Stimulated activated CD4-positive, alpha-beta T cell treated with anti-CD3 and anti-CD28 coated beads, TNF-alpha, amount 100 ng/mL, for 4 hours (primary cell): Measurements from ENCODE around the gene ASCC1.
"Not testable (repeated sequence)": the region's sequence is repeated elsewhere in the genome, so short reads cannot be mapped to it uniquely, and the experiment has no call there.

Source experiments
- DNase-seq, 3 experiments: peaks; one replicate each; pipeline ENCODE4 v3.0.0-alpha.2; 2020; ENCODE audit warnings: low read depth in 3 of 3

ASCC1 gene

DNA sequence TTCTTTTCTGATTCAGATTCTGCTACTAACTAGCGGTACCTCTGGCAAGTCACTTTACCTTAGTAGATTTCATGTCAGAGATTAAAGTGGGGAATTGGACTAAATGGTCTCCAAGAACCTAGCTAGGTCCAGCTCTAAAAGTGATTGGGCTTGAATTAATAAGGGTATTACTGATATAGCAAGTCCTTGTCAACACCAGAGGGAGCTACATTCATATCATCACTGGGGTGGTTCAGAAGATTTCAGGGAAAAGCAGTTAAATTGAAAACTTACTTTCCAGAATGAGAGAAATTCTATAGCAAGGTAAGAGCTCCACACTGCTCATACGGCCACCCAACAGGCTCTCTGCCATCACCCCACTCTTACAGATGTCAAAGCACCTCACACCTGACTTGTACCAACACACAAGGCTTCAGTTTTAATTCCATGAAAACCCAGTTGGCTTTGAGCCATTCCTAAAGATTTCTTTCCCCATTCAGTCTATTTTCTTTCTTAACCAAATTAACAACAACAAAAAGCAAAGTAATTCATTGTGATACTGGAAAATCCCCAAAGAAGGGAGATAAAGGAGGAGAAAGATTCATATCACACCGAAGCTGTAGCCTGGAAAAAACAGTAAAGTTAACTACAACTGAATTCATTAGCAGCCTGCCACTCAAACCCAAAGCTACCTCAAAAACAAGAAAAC, 89.7 kb downstream of the ASCC1 start:
- no peak for DNase-seq

DNA sequence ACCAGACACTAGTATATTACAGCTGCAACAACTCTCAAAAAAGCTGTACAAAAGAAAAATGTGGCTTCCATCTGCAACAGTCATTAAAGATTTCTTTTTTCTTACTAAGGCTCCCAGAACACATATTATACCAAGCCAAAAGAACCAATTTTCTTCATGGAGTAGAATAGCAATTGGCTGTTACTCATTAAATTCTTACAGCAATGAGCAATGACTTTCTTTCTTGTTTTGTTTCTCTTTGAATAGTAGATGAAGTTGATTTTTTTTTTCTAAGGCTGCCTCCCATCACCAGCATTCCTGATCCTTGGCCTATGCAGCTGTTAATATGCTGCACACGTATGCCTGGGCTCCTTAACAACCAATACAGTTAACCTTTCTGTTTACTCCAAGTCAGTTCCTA, 91.1 kb downstream of the ASCC1 start:
- no peak for DNase-seq

DNA sequence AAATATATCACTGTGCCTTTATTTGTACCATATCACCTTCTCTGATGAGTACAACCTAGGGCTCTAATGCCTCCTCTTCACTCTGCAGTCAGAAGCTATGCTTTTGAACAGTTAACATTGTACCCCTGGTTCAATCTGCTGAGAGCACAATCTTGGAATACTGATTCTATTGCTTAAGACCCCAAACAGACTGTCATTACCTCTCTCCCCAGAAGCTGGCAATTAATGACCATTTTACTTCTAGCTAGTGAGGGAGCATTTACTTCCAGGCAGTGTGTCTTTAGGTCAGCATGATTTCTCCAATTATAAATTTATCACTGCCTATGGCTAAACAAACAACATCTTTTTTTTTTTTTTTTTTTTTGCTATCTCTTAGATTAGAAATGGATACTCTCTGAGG, 91.7 kb downstream of the ASCC1 start:
- no peak for DNase-seq

- DNase-seq = no peak
Observed at GRCh38 chr10:72123616-72124015, 92.5 kb downstream of the ASCC1 start.

GRCh38 chr10:72122221-72122620, 93.9 kb downstream of the ASCC1 start:
- DNase-seq = no peak

- no peak for DNase-seq
Observed at GRCh38 chr10:72121389-72121788, 94.7 kb downstream of the ASCC1 start.

- DNase-seq = no peak
Observed at GRCh38 chr10:72116372-72116771, 99.7 kb downstream of the ASCC1 start.

DNA sequence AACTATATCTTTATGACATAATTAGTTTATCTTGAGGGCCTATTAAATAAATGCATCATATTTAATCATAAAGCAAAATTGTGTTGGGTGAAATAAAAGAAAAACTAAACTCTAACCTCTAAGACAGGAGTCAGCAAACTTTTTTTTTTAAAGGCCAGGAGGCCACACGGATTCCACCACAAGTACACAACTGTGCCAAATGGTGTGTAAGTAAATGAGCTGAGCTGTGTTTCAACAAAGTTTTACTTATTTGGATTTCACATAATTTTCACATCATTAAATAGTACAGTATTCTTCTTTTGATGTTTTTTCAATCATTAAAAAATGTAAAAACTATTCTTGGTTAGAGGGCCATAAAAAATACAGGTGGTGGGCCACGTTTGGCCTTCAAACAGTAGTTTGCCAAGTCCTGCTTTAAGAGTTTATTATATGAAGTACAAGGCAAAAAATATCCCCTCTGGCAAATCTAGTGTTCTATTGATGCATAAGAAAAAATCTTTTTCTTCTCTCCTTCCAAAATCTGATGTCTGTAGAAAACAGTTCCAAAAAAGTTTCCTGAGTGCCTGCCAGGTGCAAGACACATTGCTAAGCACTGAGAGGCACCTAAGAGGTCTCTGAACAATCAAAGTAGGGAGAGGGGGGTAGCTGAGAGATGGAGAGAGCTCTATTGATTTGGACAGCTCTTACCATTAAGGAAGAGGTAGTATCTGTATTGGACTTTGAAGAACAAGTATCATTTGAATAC, 101.2 kb downstream of the ASCC1 start:
- DNase-seq = no peak

- DNase-seq = no peak
Observed at GRCh38 chr10:72110673-72111401, 105.2 kb downstream of the ASCC1 start.

DNA sequence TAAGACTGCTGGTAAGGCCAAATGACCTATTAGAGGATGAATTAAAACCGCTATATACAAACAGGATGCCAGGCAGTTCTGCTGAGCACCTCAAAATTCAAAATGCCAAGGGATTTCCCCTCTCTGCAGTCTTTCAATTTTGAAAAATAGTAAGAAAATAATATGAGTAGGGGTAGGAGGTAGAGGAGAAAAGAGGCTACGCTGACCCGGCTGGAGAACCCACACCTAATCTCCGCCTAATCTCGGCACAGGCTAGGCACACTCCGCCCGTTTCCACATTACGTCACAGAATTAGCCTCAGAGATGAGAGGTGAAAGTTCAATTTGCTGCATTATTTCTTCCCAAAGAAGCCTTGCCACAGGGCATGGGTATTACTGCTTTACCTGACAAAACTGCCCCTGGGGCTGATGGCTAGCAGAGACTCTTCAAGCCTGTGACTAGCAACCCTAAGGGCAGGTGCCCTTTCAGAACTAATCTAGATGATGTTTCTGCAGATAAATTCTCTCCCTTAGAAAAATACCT, 106.4 kb downstream of the ASCC1 start:
- DNase-seq = no peak

DNA sequence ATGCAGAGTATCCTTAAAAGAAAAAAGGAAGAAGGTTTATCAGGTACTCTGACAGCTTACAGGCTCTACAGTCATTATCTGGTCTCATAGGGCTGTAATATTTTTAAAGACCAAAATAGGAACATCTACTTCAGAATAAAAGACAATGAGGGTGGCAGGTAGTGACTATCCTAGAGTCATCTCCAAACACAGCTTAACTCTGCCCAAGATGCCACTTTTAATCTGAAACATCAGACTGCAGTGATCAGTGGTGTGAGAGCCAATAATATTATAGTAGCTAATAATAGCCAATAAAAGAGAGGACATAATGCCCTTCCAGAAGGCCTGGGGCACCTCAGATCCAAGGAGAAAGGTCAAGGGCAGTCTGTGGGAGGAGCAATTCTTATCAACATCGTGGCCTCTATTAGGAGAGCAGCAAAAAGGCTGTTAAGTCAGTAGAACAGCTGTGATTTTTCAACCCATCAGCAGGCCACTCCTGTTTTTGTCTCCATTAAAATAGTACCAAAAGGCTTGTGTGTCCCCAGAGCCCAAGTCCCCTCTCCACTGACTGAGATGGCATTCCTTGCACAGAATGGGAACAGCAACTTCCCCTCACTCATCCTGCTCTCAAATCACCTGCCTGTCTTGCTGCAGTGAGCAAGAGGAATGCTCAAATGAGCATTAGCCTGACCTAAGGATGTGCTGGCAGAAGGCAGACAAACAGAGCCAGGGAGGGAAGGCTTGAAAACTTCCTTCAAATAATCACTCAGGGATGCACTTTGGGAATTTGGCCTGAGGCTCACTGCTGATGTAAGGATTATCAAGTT, 107.0 kb downstream of the ASCC1 start:
- DNase-seq = no peak

- DNase-seq = not testable (repeated sequence)
Observed at GRCh38 chr10:72108004-72108370, 108.1 kb downstream of the ASCC1 start.

- no peak for DNase-seq
Observed at GRCh38 chr10:72107325-72108003, 108.6 kb downstream of the ASCC1 start.

- no peak for DNase-seq
Observed at GRCh38 chr10:72106896-72107295, 109.2 kb downstream of the ASCC1 start.

GRCh38 chr10:72106154-72106849, 109.8 kb downstream of the ASCC1 start:
- no peak for DNase-seq

- no peak for DNase-seq
Observed at GRCh38 chr10:72105710-72106109, 110.4 kb downstream of the ASCC1 start.

- no peak for DNase-seq
Observed at GRCh38 chr10:72105098-72105475, 111.0 kb downstream of the ASCC1 start.

GRCh38 chr10:72104472-72105097, 111.5 kb downstream of the ASCC1 start:
- DNase-seq = no peak

DNA sequence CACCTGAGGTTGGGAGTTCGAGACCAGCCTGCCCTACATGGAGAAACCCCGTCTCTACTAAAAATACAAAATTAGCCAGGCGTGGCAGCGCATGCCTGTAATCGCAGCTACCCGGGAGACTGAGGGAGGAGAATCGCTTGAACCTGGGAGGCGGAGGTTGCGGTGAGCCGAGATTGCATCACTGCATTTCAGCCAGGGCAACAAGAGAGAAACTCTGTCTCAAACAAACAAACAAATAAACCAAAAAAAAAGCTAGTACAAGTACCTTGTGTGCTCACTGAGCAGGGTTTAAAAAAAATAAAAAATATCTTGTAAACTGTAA, 116.5 kb downstream of the ASCC1 start:
- DNase-seq = no peak

- DNase-seq = no peak
Observed at GRCh38 chr10:72098836-72099599, 117.1 kb downstream of the ASCC1 start.
